Measurements from ENCODE around the gene PHLPP1.
"Not testable (repeated sequence)": the region's sequence is repeated elsewhere in the genome, so short reads cannot be mapped to it uniquely, and the experiment has no call there.

PHLPP1 gene

DNA sequence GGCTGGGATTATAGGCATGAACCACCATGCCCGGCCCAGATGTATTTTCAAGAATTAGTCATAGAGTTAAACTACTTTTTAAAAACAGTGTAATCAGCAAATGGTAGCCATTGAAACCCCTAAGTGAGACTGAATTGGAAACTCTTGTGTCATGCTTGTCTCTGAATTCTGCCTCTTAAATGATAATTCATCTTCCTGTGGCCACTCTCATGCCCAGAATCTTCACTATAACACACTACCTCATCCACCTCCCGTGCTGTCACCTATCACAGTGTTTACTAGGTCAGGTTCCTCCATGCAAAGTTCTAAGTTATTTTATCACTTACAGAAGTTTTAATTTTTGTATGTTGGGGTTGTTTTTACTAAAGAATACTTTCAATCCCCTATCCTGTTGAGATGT lies 197.5 kb downstream of the PHLPP1 start:
- intact Hi-C loops (cut with DNase I; ENCODE audit: low total_unique reads), result no loop called here
- H3K36me3 ChIP-seq, result no peaks in the 10 kb centered on the region
- no peak for TF ChIP-seq CTCF (IDR thresholded peaks at IDR 0.05)
- no peaks in the 10 kb centered on the region for H3K9me3 ChIP-seq
- H3K4me3 ChIP-seq, result no peak overlapping the region
- H3K27ac ChIP-seq, result no peak overlapping the region
- H3K4me1 ChIP-seq, result no peaks in the 10 kb centered on the region
- no peaks in the 10 kb centered on the region for H3K27me3 ChIP-seq
- no peak for DNase-seq

DNA sequence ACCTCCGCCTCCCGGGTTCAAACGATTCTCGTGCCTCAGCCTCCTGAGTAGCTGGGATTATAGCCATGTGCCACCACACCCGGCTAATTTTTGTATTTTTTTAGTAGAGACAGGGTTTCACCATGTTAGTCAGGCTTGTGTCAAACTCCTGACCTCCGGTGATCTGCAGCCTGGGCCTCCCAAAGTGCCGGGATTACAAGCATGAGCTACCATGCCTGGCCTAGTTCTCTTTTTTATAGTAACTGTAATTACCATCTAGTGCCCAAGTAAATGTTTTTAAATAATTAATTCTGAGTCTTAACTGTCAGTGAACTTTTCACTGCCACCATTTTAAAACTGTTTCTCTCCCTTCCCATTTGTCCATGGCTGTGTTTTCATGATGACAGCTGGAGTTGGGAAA lies 198.5 kb downstream of the PHLPP1 start:
- H3K36me3 ChIP-seq; H3K4me1 ChIP-seq; H3K27me3 ChIP-seq; DNase-seq; H3K27ac ChIP-seq; H3K4me3 ChIP-seq; intact Hi-C loops (cut with DNase I; ENCODE audit: low total_unique reads); H3K9me3 ChIP-seq: not testable (repeated sequence)

DNA sequence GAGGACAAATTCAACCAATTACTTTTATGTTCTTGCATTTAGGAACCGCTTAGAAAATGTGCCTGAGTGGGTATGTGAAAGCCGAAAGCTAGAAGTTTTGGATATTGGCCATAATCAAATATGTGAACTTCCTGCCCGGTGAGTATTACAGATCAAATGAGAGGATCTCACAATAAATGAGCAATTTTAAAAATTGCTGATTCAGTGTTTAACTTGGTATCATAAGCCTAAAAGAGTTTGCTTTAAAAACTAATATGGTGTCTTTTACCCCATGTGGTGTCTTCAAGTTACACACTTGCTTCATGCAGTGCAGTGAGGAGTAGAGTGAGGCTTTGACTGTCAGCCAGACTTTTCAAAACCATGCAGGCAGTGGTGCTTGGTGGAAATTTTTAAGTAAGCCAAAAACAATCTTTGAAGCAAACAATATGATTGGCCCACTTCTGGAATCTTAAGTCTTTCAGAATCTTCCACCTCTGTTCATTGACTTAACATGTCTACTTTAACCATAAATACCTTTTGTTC lies 199.6 kb downstream of the PHLPP1 start:
- no peak overlapping the region for H3K27ac ChIP-seq
- H3K36me3 ChIP-seq, result peaks cover 0 to 2% (median 1%) of the 10 kb centered on the region in 3 donors
- H3K27me3 ChIP-seq, result no peaks in the 10 kb centered on the region
- H3K9me3 ChIP-seq, result no peaks in the 10 kb centered on the region
- peaks cover 0 to 4% (median 0%) of the 10 kb centered on the region in 4 donors for H3K4me1 ChIP-seq
- TF ChIP-seq CTCF (IDR thresholded peaks at IDR 0.05), result no peak
- H3K4me3 ChIP-seq, result no peak overlapping the region
- intact Hi-C loops (cut with DNase I; ENCODE audit: low total_unique reads), result no loop called here
- DNase-seq, result no peak

- no peak overlapping the region for H3K4me3 ChIP-seq
- peaks cover 0 to 22% (median 10%) of the 10 kb centered on the region in 3 donors for H3K36me3 ChIP-seq
- intact Hi-C loops (cut with DNase I; ENCODE audit: low total_unique reads), result no loop called here
- no peaks in the 10 kb centered on the region for H3K27me3 ChIP-seq
- peaks cover 0 to 4% (median 0%) of the 10 kb centered on the region in 4 donors for H3K4me1 ChIP-seq
- no peak for TF ChIP-seq CTCF (IDR thresholded peaks at IDR 0.05)
- H3K27ac ChIP-seq, result no peak overlapping the region
- no peak for DNase-seq
- H3K9me3 ChIP-seq, result no peaks in the 10 kb centered on the region
These were observed 203.0 kb downstream of the PHLPP1 start for GRCh38 chr18:62918361-62918760.

DNA sequence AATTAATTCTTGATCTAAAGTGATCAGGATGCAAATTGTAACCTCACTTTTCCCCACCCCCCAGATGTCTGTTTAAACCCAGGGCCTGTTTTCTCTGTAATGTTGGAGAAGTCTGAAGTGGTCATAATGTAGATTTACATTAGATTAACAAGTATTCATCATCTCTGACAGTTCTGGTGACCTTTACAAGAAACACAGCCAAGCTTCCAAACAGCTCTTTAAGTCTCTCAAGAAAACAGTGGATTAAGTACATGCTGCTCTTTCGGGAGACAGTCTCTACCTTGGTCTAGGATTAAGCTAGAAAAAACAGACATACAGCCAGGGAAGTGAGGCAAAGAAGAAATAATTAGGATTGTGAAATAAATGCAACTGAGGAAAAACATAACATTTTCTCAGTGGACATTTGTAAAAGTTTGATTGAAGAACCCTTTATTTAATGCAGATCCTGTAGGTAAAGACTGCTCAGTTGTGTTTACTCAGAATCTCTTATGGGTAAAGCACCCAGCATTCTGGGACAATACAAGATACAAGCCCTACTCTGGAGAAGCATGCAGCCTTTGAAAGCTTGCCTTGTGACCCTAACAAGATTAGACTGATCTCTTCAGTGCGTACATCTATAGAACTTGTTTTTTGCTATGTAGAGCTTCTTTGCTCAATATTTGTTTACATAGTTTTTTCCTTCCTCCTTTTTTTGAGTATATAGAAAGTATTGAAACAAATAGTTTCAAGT lies 203.9 kb downstream of the PHLPP1 start:
- no peak overlapping the region for H3K4me3 ChIP-seq
- no peak for TF ChIP-seq CTCF (IDR thresholded peaks at IDR 0.05)
- no peak for DNase-seq
- peaks cover 0 to 22% (median 10%) of the 10 kb centered on the region in 3 donors for H3K36me3 ChIP-seq
- no peaks in the 10 kb centered on the region for H3K9me3 ChIP-seq
- no peaks in the 10 kb centered on the region for H3K27me3 ChIP-seq
- peaks cover 0 to 4% (median 0%) of the 10 kb centered on the region in 4 donors for H3K4me1 ChIP-seq
- intact Hi-C loops (cut with DNase I; ENCODE audit: low total_unique reads), result no loop called here
- no peak overlapping the region for H3K27ac ChIP-seq

DNA sequence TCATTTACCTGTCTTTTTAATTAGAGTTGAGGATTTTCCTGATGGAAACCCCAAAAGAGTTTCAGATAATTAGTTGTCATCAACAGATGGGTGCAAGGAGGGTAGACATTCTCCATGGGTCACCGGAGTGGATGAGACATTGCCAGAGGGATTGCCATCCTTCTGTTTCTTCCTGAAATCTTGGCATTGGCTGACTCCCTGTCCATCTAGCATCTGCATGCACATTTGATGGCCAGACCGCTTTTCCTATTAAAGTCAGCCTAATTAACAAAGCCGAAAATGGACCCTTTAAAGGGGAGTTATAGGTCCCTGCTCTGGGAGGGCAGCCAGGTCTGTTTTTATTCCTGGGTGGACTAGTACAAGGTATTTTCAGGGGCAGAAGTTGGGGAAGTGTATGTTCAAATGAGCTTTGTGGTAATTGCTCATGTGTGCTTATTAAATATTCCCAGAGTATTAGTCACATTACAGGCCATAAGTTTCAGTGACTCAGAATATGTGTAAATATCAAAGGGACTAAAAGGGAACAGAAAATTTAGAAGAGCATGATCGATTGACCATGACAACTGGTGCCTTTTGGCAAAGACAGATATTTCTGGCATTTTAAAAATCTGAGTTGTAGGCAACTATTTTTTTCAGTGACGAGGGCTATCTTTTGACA lies 209.8 kb downstream of the PHLPP1 start:
- H3K4me1 ChIP-seq, result no peaks in the 10 kb centered on the region
- no peaks in the 10 kb centered on the region for H3K9me3 ChIP-seq
- DNase-seq, result no peak
- no peak overlapping the region for H3K4me3 ChIP-seq
- no peaks in the 10 kb centered on the region for H3K27me3 ChIP-seq
- TF ChIP-seq CTCF (IDR thresholded peaks at IDR 0.05), result no peak
- H3K27ac ChIP-seq, result no peak overlapping the region
- intact Hi-C loops (cut with DNase I; ENCODE audit: low total_unique reads), result no loop called here
- H3K36me3 ChIP-seq, result peaks cover 0 to 19% (median 6%) of the 10 kb centered on the region in 3 donors
